ENCODE data around the gene GPAM. TPM values are rescaled to one million over a fixed set of nuclear protein-coding genes. Genes with fewer than 3 reads are reported as not detected.

GPAM gene
- total and polyA plus RNA-seq, 2 donors = 3.5 to 7.8 TPM

DNA sequence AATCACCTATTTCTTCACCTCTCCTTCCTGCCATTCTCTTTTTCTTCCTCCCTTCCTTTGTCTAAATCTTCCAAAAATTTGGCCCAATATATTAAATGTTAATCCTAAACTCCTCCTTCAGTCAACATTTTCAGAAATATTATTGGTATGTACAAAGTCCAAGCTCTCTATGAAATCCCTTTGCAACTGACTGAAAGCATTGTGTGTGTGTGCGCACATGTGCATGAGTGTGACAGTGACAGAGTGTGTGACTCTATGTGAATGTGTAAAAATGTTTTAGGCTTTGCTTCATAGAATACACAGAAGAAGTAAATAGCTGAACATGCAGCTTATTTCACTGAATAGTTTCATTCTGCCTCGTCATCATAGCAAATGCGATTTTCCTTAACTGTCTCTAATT is 7.0 kb downstream of the GPAM start:
- no peaks in the 10 kb centered on the region for H3K27me3 ChIP-seq (ENCODE audit: control insufficient read depth in 2 of 2, insufficient read depth in 1 of 2, low read length in 1 of 2)
- H3K9me3 ChIP-seq (ENCODE audit: control insufficient read depth in 2 of 2, insufficient read depth in 1 of 2, low read length in 1 of 2) = no peaks in the 10 kb centered on the region
- over 99% methylated on average over 3 of the region's 3 CpGs for WGBS
- no peaks in the 10 kb centered on the region for H3K4me1 ChIP-seq (ENCODE audit: control insufficient read depth in 2 of 2, insufficient read depth in 2 of 2, low read length in 2 of 2)
- H3K27ac ChIP-seq (ENCODE audit: low read depth in 1 of 2, low read length in 1 of 2) = no peak overlapping the region
- H3K36me3 ChIP-seq (ENCODE audit: control insufficient read depth in 2 of 2, insufficient read depth in 2 of 2, low read length in 1 of 2) = peaks cover 7 to 9% of the 10 kb centered on the region in 2 donors
- DNase-seq (ENCODE audit: low read depth in 6 of 9, low spot score in 9 of 9) = no peak
- H3K4me3 ChIP-seq (ENCODE audit: low read length in 2 of 2) = no peak overlapping the region

DNA sequence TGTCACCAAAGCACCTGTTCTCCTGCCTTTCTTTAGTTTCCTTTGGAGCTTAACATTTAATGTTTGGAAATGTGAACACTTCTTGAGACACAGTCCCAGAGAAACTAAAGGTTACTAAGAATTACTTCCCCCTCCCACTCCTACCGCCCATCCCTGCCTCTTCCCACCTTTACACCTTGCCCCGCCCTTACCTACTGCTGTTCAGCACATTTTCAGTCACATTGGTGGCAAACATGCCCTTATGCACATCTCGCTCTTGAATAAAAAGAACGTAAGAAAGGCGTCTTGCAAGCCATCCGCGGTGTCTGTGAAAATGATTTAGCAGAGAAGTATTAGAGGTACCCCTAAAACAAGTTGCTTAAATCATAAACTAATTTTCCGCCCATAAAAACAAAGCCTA is 8.2 kb downstream of the GPAM start:
- peaks cover 12% of the 10 kb centered on the region in 2 donors for H3K36me3 ChIP-seq (ENCODE audit: control insufficient read depth in 2 of 2, insufficient read depth in 2 of 2, low read length in 1 of 2)
- no peaks in the 10 kb centered on the region for H3K4me1 ChIP-seq (ENCODE audit: control insufficient read depth in 2 of 2, insufficient read depth in 2 of 2, low read length in 2 of 2)
- H3K4me3 ChIP-seq (ENCODE audit: low read length in 2 of 2) = no peak overlapping the region
- WGBS = 98% methylated on average over 8 of the region's 8 CpGs
- H3K27me3 ChIP-seq (ENCODE audit: control insufficient read depth in 2 of 2, insufficient read depth in 1 of 2, low read length in 1 of 2) = no peaks in the 10 kb centered on the region
- no peak for DNase-seq (ENCODE audit: low read depth in 6 of 9, low spot score in 9 of 9)
- no peaks in the 10 kb centered on the region for H3K9me3 ChIP-seq (ENCODE audit: control insufficient read depth in 2 of 2, insufficient read depth in 1 of 2, low read length in 1 of 2)
- H3K27ac ChIP-seq (ENCODE audit: low read depth in 1 of 2, low read length in 1 of 2) = no peak overlapping the region

GRCh38 chr10:112173206-112173605 is 10.4 kb downstream of the GPAM start:
- WGBS = 98% methylated on average over 4 of the region's 4 CpGs
- Histone ChIP-seq H3K9me3 (ENCODE audit: control insufficient read depth in 2 of 2, insufficient read depth in 1 of 2, low read length in 1 of 2) (no peaks in the 10 kb centered on the region), H3K27me3 (ENCODE audit: control insufficient read depth in 2 of 2, insufficient read depth in 1 of 2, low read length in 1 of 2) (no peaks in the 10 kb centered on the region), H3K27ac (ENCODE audit: low read depth in 1 of 2, low read length in 1 of 2) (no peak overlapping the region), H3K36me3 (ENCODE audit: control insufficient read depth in 2 of 2, insufficient read depth in 2 of 2, low read length in 1 of 2) (peaks cover 12 to 17% of the 10 kb centered on the region in 2 donors), H3K4me1 (ENCODE audit: control insufficient read depth in 2 of 2, insufficient read depth in 2 of 2, low read length in 2 of 2) (no peaks in the 10 kb centered on the region), H3K4me3 (ENCODE audit: low read length in 2 of 2) (no peak overlapping the region)
- DNase-seq (ENCODE audit: low read depth in 6 of 9, low spot score in 9 of 9) = no peak

- Histone ChIP-seq H3K36me3 (ENCODE audit: control insufficient read depth in 2 of 2, insufficient read depth in 2 of 2, low read length in 1 of 2) (peaks cover 14 to 22% of the 10 kb centered on the region in 2 donors), H3K9me3 (ENCODE audit: control insufficient read depth in 2 of 2, insufficient read depth in 1 of 2, low read length in 1 of 2) (no peaks in the 10 kb centered on the region), H3K4me3 (ENCODE audit: low read length in 2 of 2) (no peak overlapping the region), H3K4me1 (ENCODE audit: control insufficient read depth in 2 of 2, insufficient read depth in 2 of 2, low read length in 2 of 2) (no peaks in the 10 kb centered on the region), H3K27ac (ENCODE audit: low read depth in 1 of 2, low read length in 1 of 2) (no peak overlapping the region), H3K27me3 (ENCODE audit: control insufficient read depth in 2 of 2, insufficient read depth in 1 of 2, low read length in 1 of 2) (no peaks in the 10 kb centered on the region)
- no peak for DNase-seq (ENCODE audit: low read depth in 6 of 9, low spot score in 9 of 9)
- WGBS = 98% methylated on average over 6 of the region's 6 CpGs
Measured at GRCh38 chr10:112168733-112169132, 14.8 kb downstream of the GPAM start.

DNA sequence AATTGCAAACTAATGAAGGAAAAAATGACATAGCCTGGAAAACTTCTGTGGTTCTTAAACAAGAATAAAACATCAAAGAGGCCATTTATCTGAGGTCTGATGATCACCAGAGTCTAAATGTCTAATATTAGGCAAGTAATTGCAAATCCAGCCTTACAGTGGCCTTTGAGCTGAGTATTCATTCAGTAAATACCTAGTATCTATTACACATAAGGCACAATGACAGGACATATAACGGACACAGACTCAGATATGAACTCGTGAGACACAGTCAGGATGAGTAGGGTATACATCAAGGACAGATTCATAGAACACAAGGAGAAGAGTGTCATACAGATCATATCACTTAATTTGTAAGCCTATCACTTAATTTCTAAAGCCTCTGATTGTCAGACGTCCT is 16.8 kb downstream of the GPAM start:
- H3K36me3 ChIP-seq (ENCODE audit: control insufficient read depth in 2 of 2, insufficient read depth in 2 of 2, low read length in 1 of 2) = peaks cover 10 to 17% of the 10 kb centered on the region in 2 donors
- H3K4me3 ChIP-seq (ENCODE audit: low read length in 2 of 2) = no peak overlapping the region
- H3K9me3 ChIP-seq (ENCODE audit: control insufficient read depth in 2 of 2, insufficient read depth in 1 of 2, low read length in 1 of 2) = no peaks in the 10 kb centered on the region
- 99% methylated on average over 3 of the region's 3 CpGs for WGBS
- no peak overlapping the region for H3K27ac ChIP-seq (ENCODE audit: low read depth in 1 of 2, low read length in 1 of 2)
- H3K4me1 ChIP-seq (ENCODE audit: control insufficient read depth in 2 of 2, insufficient read depth in 2 of 2, low read length in 2 of 2) = no peaks in the 10 kb centered on the region
- no peaks in the 10 kb centered on the region for H3K27me3 ChIP-seq (ENCODE audit: control insufficient read depth in 2 of 2, insufficient read depth in 1 of 2, low read length in 1 of 2)
- no peak for DNase-seq (ENCODE audit: low read depth in 6 of 9, low spot score in 9 of 9)

DNA sequence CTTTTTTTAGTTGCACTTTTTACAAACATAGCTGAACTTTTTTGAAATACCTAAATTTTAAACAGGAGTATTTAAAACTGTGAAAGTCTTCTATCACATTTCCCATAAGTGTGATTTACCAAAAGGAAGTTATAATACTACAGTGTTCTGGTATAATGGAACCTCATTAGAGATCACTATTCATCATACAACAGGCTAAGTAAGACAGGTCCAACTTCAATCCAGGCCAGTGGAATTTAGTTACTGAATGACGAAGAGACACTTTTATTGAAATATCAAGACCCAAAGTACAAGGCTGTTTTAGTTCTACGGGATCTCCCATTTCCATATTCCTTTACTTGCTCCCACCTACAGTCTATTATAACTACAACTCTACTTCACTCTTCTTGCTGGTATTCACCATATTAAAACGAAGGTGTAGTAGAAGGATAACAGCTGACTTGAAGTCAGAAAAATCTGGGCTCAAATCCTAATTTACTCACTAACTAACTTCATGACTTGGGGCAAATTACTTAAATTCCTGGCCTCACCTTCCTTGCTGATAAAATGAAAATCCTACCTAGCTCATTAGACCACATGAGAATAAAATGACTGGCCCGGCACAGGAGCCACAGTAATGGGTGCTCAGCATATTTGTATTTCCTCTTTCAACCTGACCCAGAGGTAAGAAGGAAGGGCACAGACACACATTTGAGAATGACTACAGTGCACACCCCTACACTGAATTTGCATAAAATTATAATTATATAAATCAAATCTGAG is 21.6 kb downstream of the GPAM start:
- WGBS = 73% methylated on average over 4 of the region's 4 CpGs

GRCh38 chr10:112160834-112161233 is 22.7 kb downstream of the GPAM start:
- no peaks in the 10 kb centered on the region for H3K4me1 ChIP-seq (ENCODE audit: control insufficient read depth in 2 of 2, insufficient read depth in 2 of 2, low read length in 2 of 2)
- peaks cover 27 to 39% of the 10 kb centered on the region in 2 donors for H3K36me3 ChIP-seq (ENCODE audit: control insufficient read depth in 2 of 2, insufficient read depth in 2 of 2, low read length in 1 of 2)
- WGBS = 98% methylated on average over 3 of the region's 3 CpGs
- no peak overlapping the region for H3K4me3 ChIP-seq (ENCODE audit: low read length in 2 of 2)
- no peaks in the 10 kb centered on the region for H3K9me3 ChIP-seq (ENCODE audit: control insufficient read depth in 2 of 2, insufficient read depth in 1 of 2, low read length in 1 of 2)
- H3K27me3 ChIP-seq (ENCODE audit: control insufficient read depth in 2 of 2, insufficient read depth in 1 of 2, low read length in 1 of 2) = no peaks in the 10 kb centered on the region
- no peak overlapping the region for H3K27ac ChIP-seq (ENCODE audit: low read depth in 1 of 2, low read length in 1 of 2)
- DNase-seq (ENCODE audit: low read depth in 6 of 9, low spot score in 9 of 9) = no peak

More for the DNA sequence above, 21.6 kb downstream of the GPAM start:
- Histone ChIP-seq H3K27me3 (ENCODE audit: control insufficient read depth in 2 of 2, insufficient read depth in 1 of 2, low read length in 1 of 2) (no peaks in the 10 kb centered on the region), H3K27ac (ENCODE audit: low read depth in 1 of 2, low read length in 1 of 2) (no peak overlapping the region), H3K36me3 (ENCODE audit: control insufficient read depth in 2 of 2, insufficient read depth in 2 of 2, low read length in 1 of 2) (peaks cover 16 to 35% of the 10 kb centered on the region in 2 donors), H3K9me3 (ENCODE audit: control insufficient read depth in 2 of 2, insufficient read depth in 1 of 2, low read length in 1 of 2) (no peaks in the 10 kb centered on the region), H3K4me1 (ENCODE audit: control insufficient read depth in 2 of 2, insufficient read depth in 2 of 2, low read length in 2 of 2) (no peaks in the 10 kb centered on the region), H3K4me3 (ENCODE audit: low read length in 2 of 2) (no peak overlapping the region)
- no peak for DNase-seq (ENCODE audit: low read depth in 6 of 9, low spot score in 9 of 9)

GRCh38 chr10:112159469-112159868 is 24.1 kb downstream of the GPAM start:
- Histone ChIP-seq H3K36me3 (ENCODE audit: control insufficient read depth in 2 of 2, insufficient read depth in 2 of 2, low read length in 1 of 2) (peaks cover 29 to 40% of the 10 kb centered on the region in 2 donors), H3K4me3 (ENCODE audit: low read length in 2 of 2) (no peak overlapping the region), H3K27me3 (ENCODE audit: control insufficient read depth in 2 of 2, insufficient read depth in 1 of 2, low read length in 1 of 2) (no peaks in the 10 kb centered on the region), H3K9me3 (ENCODE audit: control insufficient read depth in 2 of 2, insufficient read depth in 1 of 2, low read length in 1 of 2) (no peaks in the 10 kb centered on the region), H3K27ac (ENCODE audit: low read depth in 1 of 2, low read length in 1 of 2) (no peak overlapping the region), H3K4me1 (ENCODE audit: control insufficient read depth in 2 of 2, insufficient read depth in 2 of 2, low read length in 2 of 2) (no peaks in the 10 kb centered on the region)
- 97% methylated on average over 8 of the region's 8 CpGs for WGBS
- DNase-seq (ENCODE audit: low read depth in 6 of 9, low spot score in 9 of 9) = no peak

GRCh38 chr10:112151524-112152039 is 32.0 kb downstream of the GPAM start:
- Histone ChIP-seq H3K4me1 (ENCODE audit: control insufficient read depth in 2 of 2, insufficient read depth in 2 of 2, low read length in 2 of 2) (no peaks in the 10 kb centered on the region), H3K36me3 (ENCODE audit: control insufficient read depth in 2 of 2, insufficient read depth in 2 of 2, low read length in 1 of 2) (peaks cover 10 to 17% of the 10 kb centered on the region in 2 donors), H3K9me3 (ENCODE audit: control insufficient read depth in 2 of 2, insufficient read depth in 1 of 2, low read length in 1 of 2) (no peaks in the 10 kb centered on the region), H3K27me3 (ENCODE audit: control insufficient read depth in 2 of 2, insufficient read depth in 1 of 2, low read length in 1 of 2) (no peaks in the 10 kb centered on the region), H3K4me3 (ENCODE audit: low read length in 2 of 2) (no peak overlapping the region), H3K27ac (ENCODE audit: low read depth in 1 of 2, low read length in 1 of 2) (no peak overlapping the region)
- DNase-seq (ENCODE audit: low read depth in 6 of 9, low spot score in 9 of 9) = no peak
- over 99% methylated on average over 4 of the region's 4 CpGs for WGBS

Data from thymus (tissue), 11 donors.